ENCODE results near the gene DDX1. TPM values are rescaled to one million over a fixed set of nuclear protein-coding genes. Genes with fewer than 3 reads are reported as not detected.

Gene DDX1
- total and polyA plus RNA-seq, 9 of the 15 experiments (the other 6 are each of a cell fraction or from before 2014, with no cell fraction given), result 116 to 277 (median 232) TPM

DNA sequence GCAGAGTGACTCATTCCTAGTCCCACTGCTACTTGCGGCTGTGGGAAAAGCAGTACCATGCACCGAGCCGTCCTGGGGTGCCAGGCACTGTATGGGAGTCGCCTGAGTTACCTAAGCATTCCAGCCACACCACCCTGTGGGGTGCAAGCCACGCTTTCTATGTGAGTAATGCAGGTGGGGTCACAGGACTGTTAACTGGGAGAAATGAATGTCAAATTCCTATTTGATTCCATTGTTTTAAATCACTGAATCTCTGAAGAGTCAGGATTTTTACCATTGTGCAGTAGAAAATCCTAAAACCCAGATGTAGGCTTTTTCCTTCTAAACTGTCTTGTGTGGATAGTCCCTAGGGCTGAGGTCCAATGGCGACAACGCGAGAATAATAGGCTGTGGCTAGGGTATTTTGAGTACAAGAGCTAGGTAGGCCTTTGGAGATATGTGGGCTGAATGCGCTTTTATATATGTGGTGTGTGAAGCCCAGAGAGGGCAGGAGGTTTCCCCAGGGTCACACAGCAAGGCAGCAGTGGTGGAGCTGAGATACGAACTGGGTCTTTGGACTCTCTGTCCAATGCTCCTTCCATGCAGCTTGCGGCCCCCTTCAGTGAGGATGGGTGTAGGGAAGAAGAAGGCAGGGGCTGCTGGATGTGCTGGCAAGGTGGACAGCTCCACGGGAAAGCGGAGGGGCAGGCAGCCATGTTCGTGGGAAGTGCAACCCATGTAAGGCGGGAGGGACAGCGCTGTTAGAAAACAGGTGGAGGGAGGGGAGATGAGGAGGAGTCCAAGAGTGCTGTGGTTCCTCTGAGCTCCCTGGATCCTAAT is 83.2 kb downstream of the DDX1 start:
- WGBS (ENCODE audit: insufficient coverage, low coverage, missing lambda C conversion rate), result 1% methylated on average over 16 of the region's 16 CpGs
- H3K4me1 ChIP-seq (replicated peaks in 1 of 2; ENCODE audit: control insufficient read depth in 2 of 2, insufficient read depth in 2 of 2, low read length in 2 of 2), result no peaks in the 10 kb centered on the region
- BruUV-seq (replicated peaks), result no TSS peak
- FAIRE-seq (no peak), DNase-seq (ENCODE audit: extremely low read depth in 1 of 4, low spot score in 3 of 4) (no peak), ATAC-seq (no peak; the same call in 2 of the 3 replicates)
- intact Hi-C loops (cut with micrococcal nuclease) (no loop called here), in situ Hi-C loops (cut with MboI) (no loop called here)
- no peak overlapping the region for H3K4me3 ChIP-seq
- 0 out of 2 replicates have a peak, but pooled peaks cover 3% of the 10 kb centered on the region for H3K9me3 ChIP-seq (replicated peaks; ENCODE audit: control insufficient read depth, insufficient read depth, low read depth, low read length)
- H3K79me2 ChIP-seq (ENCODE audit: control insufficient read depth, insufficient read depth, low read length), result no peaks in the 10 kb centered on the region
- POLR2A ChIA-PET, result no interaction called here
- H4K20me1 ChIP-seq (replicated peaks; ENCODE audit: control insufficient read depth, insufficient read depth, low read length), result 0 out of 2 replicates have a peak, but pooled peaks cover 2% of the 10 kb centered on the region
- no peak overlapping the region for H2AFZ ChIP-seq (ENCODE audit: low read depth, low read length)
- peaks cover 13 to 54% of the 10 kb centered on the region in 2 experiments for H3K27me3 ChIP-seq (ENCODE audit: control insufficient read depth in 2 of 2, insufficient read depth in 2 of 2, low read length in 2 of 2)
- no peak overlapping the region for H3K4me2 ChIP-seq (ENCODE audit: insufficient read depth, low read length)
- no peaks in the 10 kb centered on the region for H3K36me3 ChIP-seq (ENCODE audit: control insufficient read depth, insufficient read depth, low read length)
- H3K9ac ChIP-seq (ENCODE audit: insufficient read depth in 1 of 2, low read depth in 2 of 2, low read length in 2 of 2), result no peak overlapping the region
- H3K9me1 ChIP-seq (ENCODE audit: control insufficient read depth, insufficient read depth, low read length), result no peaks in the 10 kb centered on the region
- H3K27ac ChIP-seq (ENCODE audit: extremely low read depth, low read depth, low read length), result no peak overlapping the region
- CTCF ChIA-PET (ENCODE audit: low intra/inter-chr PET ratio), result no interaction called here
- TF ChIP-seq FOXJ2 (tag; IDR thresholded peaks at IDR 0.05) (no peak), SMARCC2 (IDR thresholded peaks at IDR 0.05; ENCODE audit: low read depth) (no peak), ZFP36 (IDR thresholded peaks at IDR 0.05; ENCODE audit: low read depth, low read length, partially characterized antibody) (peak; percentile 51), ZNF165 (CRISPR knock-in tag; IDR thresholded peaks at IDR 0.05; ENCODE audit: borderline replicate concordance) (no peak), TEAD4 (IDR thresholded peaks at IDR 0.05; ENCODE audit: low read length) (no peak), TEAD4 (CRISPR knock-in tag; IDR thresholded peaks at IDR 0.05; ENCODE audit: borderline replicate concordance) (no peak), BCOR (IDR thresholded peaks at IDR 0.05) (0 out of 2 replicates have a peak, but pooled peaks have one; percentile 60)
- TF ChIP-seq, protein P1, sequence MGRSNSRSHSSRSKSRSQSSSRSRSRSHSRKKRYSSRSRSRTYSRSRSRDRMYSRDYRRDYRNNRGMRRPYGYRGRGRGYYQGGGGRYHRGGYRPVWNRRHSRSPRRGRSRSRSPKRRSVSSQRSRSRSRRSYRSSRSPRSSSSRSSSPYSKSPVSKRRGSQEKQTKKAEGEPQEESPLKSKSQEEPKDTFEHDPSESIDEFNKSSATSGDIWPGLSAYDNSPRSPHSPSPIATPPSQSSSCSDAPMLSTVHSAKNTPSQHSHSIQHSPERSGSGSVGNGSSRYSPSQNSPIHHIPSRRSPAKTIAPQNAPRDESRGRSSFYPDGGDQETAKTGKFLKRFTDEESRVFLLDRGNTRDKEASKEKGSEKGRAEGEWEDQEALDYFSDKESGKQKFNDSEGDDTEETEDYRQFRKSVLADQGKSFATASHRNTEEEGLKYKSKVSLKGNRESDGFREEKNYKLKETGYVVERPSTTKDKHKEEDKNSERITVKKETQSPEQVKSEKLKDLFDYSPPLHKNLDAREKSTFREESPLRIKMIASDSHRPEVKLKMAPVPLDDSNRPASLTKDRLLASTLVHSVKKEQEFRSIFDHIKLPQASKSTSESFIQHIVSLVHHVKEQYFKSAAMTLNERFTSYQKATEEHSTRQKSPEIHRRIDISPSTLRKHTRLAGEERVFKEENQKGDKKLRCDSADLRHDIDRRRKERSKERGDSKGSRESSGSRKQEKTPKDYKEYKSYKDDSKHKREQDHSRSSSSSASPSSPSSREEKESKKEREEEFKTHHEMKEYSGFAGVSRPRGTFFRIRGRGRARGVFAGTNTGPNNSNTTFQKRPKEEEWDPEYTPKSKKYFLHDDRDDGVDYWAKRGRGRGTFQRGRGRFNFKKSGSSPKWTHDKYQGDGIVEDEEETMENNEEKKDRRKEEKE (IDR thresholded peaks at IDR 0.05; ENCODE audit: borderline replicate concordance in 1 of 2, control insufficient read depth in 1 of 2, low read depth in 2 of 2, low read length in 1 of 2), result no peak
- TF ChIP-seq, protein P2, sequence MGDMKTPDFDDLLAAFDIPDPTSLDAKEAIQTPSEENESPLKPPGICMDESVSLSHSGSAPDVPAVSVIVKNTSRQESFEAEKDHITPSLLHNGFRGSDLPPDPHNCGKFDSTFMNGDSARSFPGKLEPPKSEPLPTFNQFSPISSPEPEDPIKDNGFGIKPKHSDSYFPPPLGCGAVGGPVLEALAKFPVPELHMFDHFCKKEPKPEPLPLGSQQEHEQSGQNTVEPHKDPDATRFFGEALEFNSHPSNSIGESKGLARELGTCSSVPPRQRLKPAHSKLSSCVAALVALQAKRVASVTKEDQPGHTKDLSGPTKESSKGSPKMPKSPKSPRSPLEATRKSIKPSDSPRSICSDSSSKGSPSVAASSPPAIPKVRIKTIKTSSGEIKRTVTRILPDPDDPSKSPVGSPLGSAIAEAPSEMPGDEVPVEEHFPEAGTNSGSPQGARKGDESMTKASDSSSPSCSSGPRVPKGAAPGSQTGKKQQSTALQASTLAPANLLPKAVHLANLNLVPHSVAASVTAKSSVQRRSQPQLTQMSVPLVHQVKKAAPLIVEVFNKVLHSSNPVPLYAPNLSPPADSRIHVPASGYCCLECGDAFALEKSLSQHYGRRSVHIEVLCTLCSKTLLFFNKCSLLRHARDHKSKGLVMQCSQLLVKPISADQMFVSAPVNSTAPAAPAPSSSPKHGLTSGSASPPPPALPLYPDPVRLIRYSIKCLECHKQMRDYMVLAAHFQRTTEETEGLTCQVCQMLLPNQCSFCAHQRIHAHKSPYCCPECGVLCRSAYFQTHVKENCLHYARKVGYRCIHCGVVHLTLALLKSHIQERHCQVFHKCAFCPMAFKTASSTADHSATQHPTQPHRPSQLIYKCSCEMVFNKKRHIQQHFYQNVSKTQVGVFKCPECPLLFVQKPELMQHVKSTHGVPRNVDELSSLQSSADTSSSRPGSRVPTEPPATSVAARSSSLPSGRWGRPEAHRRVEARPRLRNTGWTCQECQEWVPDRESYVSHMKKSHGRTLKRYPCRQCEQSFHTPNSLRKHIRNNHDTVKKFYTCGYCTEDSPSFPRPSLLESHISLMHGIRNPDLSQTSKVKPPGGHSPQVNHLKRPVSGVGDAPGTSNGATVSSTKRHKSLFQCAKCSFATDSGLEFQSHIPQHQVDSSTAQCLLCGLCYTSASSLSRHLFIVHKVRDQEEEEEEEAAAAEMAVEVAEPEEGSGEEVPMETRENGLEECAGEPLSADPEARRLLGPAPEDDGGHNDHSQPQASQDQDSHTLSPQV (IDR thresholded peaks at IDR 0.05), result no peak
- TF ChIP-seq, protein P3, sequence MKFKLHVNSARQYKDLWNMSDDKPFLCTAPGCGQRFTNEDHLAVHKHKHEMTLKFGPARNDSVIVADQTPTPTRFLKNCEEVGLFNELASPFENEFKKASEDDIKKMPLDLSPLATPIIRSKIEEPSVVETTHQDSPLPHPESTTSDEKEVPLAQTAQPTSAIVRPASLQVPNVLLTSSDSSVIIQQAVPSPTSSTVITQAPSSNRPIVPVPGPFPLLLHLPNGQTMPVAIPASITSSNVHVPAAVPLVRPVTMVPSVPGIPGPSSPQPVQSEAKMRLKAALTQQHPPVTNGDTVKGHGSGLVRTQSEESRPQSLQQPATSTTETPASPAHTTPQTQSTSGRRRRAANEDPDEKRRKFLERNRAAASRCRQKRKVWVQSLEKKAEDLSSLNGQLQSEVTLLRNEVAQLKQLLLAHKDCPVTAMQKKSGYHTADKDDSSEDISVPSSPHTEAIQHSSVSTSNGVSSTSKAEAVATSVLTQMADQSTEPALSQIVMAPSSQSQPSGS (CRISPR knock-in tag; IDR thresholded peaks at IDR 0.05), result no peak
- TF ChIP-seq, protein P4, sequence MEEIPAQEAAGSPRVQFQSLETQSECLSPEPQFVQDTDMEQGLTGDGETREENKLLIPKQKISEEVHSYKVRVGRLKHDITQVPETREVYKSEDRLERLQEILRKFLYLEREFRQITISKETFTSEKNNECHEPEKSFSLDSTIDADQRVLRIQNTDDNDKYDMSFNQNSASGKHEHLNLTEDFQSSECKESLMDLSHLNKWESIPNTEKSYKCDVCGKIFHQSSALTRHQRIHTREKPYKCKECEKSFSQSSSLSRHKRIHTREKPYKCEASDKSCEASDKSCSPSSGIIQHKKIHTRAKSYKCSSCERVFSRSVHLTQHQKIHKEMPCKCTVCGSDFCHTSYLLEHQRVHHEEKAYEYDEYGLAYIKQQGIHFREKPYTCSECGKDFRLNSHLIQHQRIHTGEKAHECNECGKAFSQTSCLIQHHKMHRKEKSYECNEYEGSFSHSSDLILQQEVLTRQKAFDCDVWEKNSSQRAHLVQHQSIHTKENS (CRISPR knock-in tag; IDR thresholded peaks at IDR 0.05), result no peak

Measured in K562 (cell line).